H1 (cell line): Measurements from ENCODE around the gene MAPK8.

ENCODE experiments used
- CEBPB ChIP-seq: IDR thresholded peaks from 2 replicates; pipeline ENCODE4 v1.6.1; 2012; ENCODE audit warnings: low read depth, low read length
- CHD1 ChIP-seq: IDR thresholded peaks from 2 replicates; pipeline ENCODE4 v1.6.1; 2012; ENCODE audit warnings: low read depth, low read length, improper control_type of control experiment
- CHD2 ChIP-seq: IDR thresholded peaks from 2 replicates; pipeline ENCODE4 v1.6.1; 2012; ENCODE audit warnings: low read length, improper control_type of control experiment
- CREB1 ChIP-seq: IDR thresholded peaks from 2 replicates; pipeline ENCODE4 v1.6.1; 2012; ENCODE audit warnings: inconsistent platforms
- CTCF ChIP-seq, 3 experiments: IDR thresholded peaks; 1 replicate in 2 of 3; 2 replicates in 1 of 3; pipeline versions ENCODE4 v1.5.1 to v1.6.1; 2011; ENCODE audit warnings: low read length in 3 of 3, mild to moderate bottlenecking in 3 of 3, inconsistent platforms in 2 of 3, low read depth in 1 of 3, moderate library complexity in 1 of 3; ENCODE audit not compliant: insufficient read depth in 1 of 3; ENCODE audit errors: control extremely low read depth in 1 of 3
- JUND ChIP-seq: IDR thresholded peaks from 2 replicates; pipeline ENCODE4 v1.6.1; 2011; ENCODE audit warnings: mild to moderate bottlenecking, improper control_type of control experiment, low read length
- KDM1A ChIP-seq: fragments of 200-600, 300-600 bp; sonication (generic); IDR thresholded peaks from 2 replicates; pipeline ENCODE4 v1.7.1; 2016; ENCODE audit warnings: mild to moderate bottlenecking, low read length, borderline replicate concordance
- YY1 ChIP-seq: IDR thresholded peaks from 2 replicates; pipeline ENCODE4 v1.6.1; 2011; ENCODE audit warnings: low read depth, mild to moderate bottlenecking, low read length
- ZNF274 ChIP-seq: IDR thresholded peaks from 2 replicates; pipeline ENCODE4 v1.7.0; 2012; ENCODE audit warnings: low read length, borderline replicate concordance; ENCODE audit errors: extremely low read depth

GRCh38 chr10:48291190-48291589 lies 15.3 kb upstream of the MAPK8 start:
- TF ChIP-seq CHD2: no peak
- no peak for TF ChIP-seq CREB1
- no peak for TF ChIP-seq KDM1A
- no peak for TF ChIP-seq JUND
- TF ChIP-seq CHD1: no peak
- no peak for TF ChIP-seq YY1
- TF ChIP-seq ZNF274: no peak
- no peak for TF ChIP-seq CEBPB
- TF ChIP-seq CTCF (IDR thresholded peaks at IDR 0.05; ENCODE audit: control extremely low read depth in 1 of 3, insufficient read depth in 1 of 3, low read depth in 1 of 3, low read length in 3 of 3): no peak
